Daoy (cell line): ENCODE data around the gene TPRN. TPM values are rescaled to one million over a fixed set of nuclear protein-coding genes. Genes with fewer than 3 reads are reported as not detected.

Experiments used
- DNase-seq: peaks from one replicate; pipeline ENCODE4 v3.0.0-alpha.2; 2015; ENCODE audit warnings: low read depth
- total RNA-seq: library from RNA; depleted of rRNA; stranded (reverse); fragments of >200 nt; shearing (Covaris generic); gene quantifications from 2 replicates; pipeline ENCODE4 v1.2.3, GENCODE V29; 2014; rRNA removed

TPRN gene
- total RNA-seq, 1 experiment from 2014 or later = 11.7 TPM

GRCh38 chr9:137143459-137143858 lies 57.1 kb downstream of the TPRN start:
- DNase-seq = no peak

DNA sequence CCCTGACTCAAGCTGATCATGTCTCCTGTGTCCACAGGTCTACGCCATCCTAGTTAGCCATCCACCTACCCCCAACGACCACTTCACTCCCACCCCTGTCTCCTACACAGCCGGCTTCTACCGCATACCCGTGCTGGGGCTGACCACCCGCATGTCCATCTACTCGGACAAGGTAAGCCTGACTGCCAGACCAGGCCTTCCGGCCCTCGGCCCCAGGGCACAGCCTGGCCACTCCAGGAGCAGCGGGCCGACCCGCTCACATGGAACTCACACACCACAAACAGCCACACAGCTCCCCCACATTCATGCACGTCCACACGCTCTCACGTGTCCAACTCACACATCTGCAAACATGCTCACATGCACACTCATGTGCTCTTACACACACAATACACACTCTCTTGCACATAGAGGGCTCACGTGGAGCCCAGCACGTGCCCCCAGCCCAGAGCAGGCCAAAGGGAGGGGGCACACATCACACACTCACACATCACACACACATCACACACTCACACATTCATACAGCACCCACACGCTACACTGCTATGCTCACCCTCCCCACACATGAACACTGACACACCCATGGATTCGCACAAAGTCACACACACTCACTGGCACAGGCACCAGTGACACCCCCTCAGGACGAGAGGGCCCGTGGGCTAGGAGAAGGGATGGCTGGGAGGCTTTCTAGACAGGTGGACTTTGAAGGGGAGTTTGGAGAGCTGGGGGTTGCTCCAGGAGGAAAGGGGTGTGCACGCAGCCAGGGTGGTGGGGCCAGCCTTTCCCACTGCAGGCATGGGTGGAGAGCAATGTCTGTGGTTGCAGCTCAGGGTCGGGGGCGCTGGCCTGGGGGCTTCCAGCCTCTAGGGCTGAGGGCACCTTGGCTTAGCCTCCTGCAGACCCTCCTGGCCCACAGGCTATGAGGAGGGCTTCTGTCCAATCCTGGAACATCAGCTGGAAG lies 58.3 kb downstream of the TPRN start:
- no peak for DNase-seq

Other genes starting within 250 kb of the TPRN start
- gene LCN12, start 248.5 kb downstream of the TPRN start, total RNA-seq = not detected in 2 replicates
- not detected in 2 replicates for gene PTGDS, start 223.2 kb downstream of the TPRN start, total RNA-seq
- gene LCNL1, start 217.7 kb downstream of the TPRN start, total RNA-seq = not detected in 2 replicates
- gene PAXX, start 208.3 kb downstream of the TPRN start, total RNA-seq = 60.5 and 66.9 TPM in 2 replicates
- gene CLIC3, start 204.2 kb downstream of the TPRN start, total RNA-seq = 0.18 and 3.9 TPM in 2 replicates
- gene ABCA2, start 172.5 kb downstream of the TPRN start, total RNA-seq = 1.2 and 2.2 TPM in 2 replicates
- gene FUT7, start 168.7 kb downstream of the TPRN start, total RNA-seq = not detected in 2 replicates
- gene NPDC1, start 154.6 kb downstream of the TPRN start, total RNA-seq = 15.9 and 17.4 TPM in 2 replicates
- gene ENTPD2, start 146.7 kb downstream of the TPRN start, total RNA-seq = not detected in 2 replicates
- gene SAPCD2, start 130.2 kb downstream of the TPRN start, total RNA-seq = 69.8 and 86.6 TPM in 2 replicates
- gene UAP1L1, start 123.2 kb downstream of the TPRN start, total RNA-seq = 6.1 and 12.4 TPM in 2 replicates
- gene MAN1B1, start 113.8 kb downstream of the TPRN start, total RNA-seq = 57.5 and 61.9 TPM in 2 replicates
- 23.0 and 35.4 TPM in 2 replicates for gene DPP7, start 86.0 kb downstream of the TPRN start, total RNA-seq
- 0.06 TPM in 1 of 2 replicates, not detected in the other for gene GRIN1, start 61.6 kb downstream of the TPRN start, total RNA-seq
- gene LRRC26, start 30.7 kb downstream of the TPRN start, total RNA-seq = not detected in 2 replicates
- not detected in 2 replicates for gene TMEM210, start 28.7 kb downstream of the TPRN start, total RNA-seq
- gene ANAPC2, start 12.2 kb downstream of the TPRN start, total RNA-seq = 11.3 and 23.5 TPM in 2 replicates
- 169 and 188 TPM in 2 replicates for gene SSNA1, start 12.1 kb downstream of the TPRN start, total RNA-seq
- gene TMEM203, start 4.9 kb upstream of the TPRN start, total RNA-seq = 62.3 and 65.4 TPM in 2 replicates
- 14.3 and 15.3 TPM in 2 replicates for gene NDOR1, start 5.0 kb upstream of the TPRN start, total RNA-seq
- gene RNF208, start 21.5 kb upstream of the TPRN start, total RNA-seq = not detected in 2 replicates
- gene CYSRT1, start 24.4 kb upstream of the TPRN start, total RNA-seq = 0.91 TPM in 1 of 2 replicates, not detected in the other
- 0.21 TPM in 1 of 2 replicates, not detected in the other for gene RNF224, start 26.8 kb upstream of the TPRN start, total RNA-seq
- gene SLC34A3, start 30.2 kb upstream of the TPRN start, total RNA-seq = not detected in 2 replicates
- 294 and 321 TPM in 2 replicates for gene TUBB4B, start 40.5 kb upstream of the TPRN start, total RNA-seq
- not detected in 2 replicates for gene STPG3, start 50.5 kb upstream of the TPRN start, total RNA-seq
- gene NELFB, start 54.6 kb upstream of the TPRN start, total RNA-seq = 62.2 and 74.7 TPM in 2 replicates
- gene TOR4A, start 77.0 kb upstream of the TPRN start, total RNA-seq = 13.4 and 18.7 TPM in 2 replicates
- 3.5 and 10.0 TPM in 2 replicates for gene NRARP, start 101.5 kb upstream of the TPRN start, total RNA-seq
- gene EXD3, start 222.4 kb upstream of the TPRN start, total RNA-seq = 0.86 and 2.3 TPM in 2 replicates
- not detected in 2 replicates for gene NOXA1, start 222.7 kb upstream of the TPRN start, total RNA-seq
- gene ENTPD8, start 240.6 kb upstream of the TPRN start, total RNA-seq = not detected in 2 replicates